ENCODE results near the gene NAT9. TPM values are rescaled to one million over a fixed set of nuclear protein-coding genes. Genes with fewer than 3 reads are reported as not detected.

Gene NAT9
- total RNA-seq, 1 experiment from 2014 or later, result 63.5 TPM

GRCh38 chr17:74738051-74738996 lies 37.8 kb downstream of the NAT9 start:
- Histone ChIP-seq H3K27ac (ENCODE audit: insufficient read length, low read depth, low read length) (no peak overlapping the region), H4K5ac (ENCODE audit: insufficient read length, low read depth, low read length) (no peak overlapping the region), H2BK20ac (ENCODE audit: low read depth, low read length, poor library complexity, severe bottlenecking) (no peak overlapping the region), H3K56ac (ENCODE audit: insufficient read length, low read depth, low read length) (no peak overlapping the region), H3K9ac (ENCODE audit: extremely low read depth, insufficient read length, low read length) (no peak overlapping the region), H3K4ac (ENCODE audit: low read depth, low read length) (no peak overlapping the region), H4K91ac (ENCODE audit: insufficient read length, low read depth, low read length) (no peak overlapping the region), H3K4me2 (ENCODE audit: insufficient read depth, insufficient read length, low read length) (peak overlapping the region; percentile 46), H4K20me1 (ENCODE audit: control insufficient read depth, insufficient read depth, insufficient read length) (no peaks in the 10 kb centered on the region), H2BK12ac (ENCODE audit: insufficient read length, low read depth, low read length) (no peak overlapping the region), H3K23me2 (ENCODE audit: insufficient read length, low read depth, low read length, poor library complexity, severe bottlenecking) (peaks cover 9% of the 10 kb centered on the region), H3K79me1 (ENCODE audit: insufficient read depth, low read depth, low read length, poor library complexity, severe bottlenecking) (no peaks in the 10 kb centered on the region), H3T11ph (ENCODE audit: low read length) (no peak overlapping the region), H2BK5ac (ENCODE audit: insufficient read length, low read length) (no peak overlapping the region), H2BK15ac (ENCODE audit: low read depth, low read length) (no peak overlapping the region), H2BK120ac (ENCODE audit: low read depth, low read length, poor library complexity, severe bottlenecking) (no peak overlapping the region), H3K18ac (ENCODE audit: insufficient read length, low read depth, low read length) (no peak overlapping the region), H3K27me3 (ENCODE audit: insufficient read depth, low read length) (no peaks in the 10 kb centered on the region), H3K9me3 (ENCODE audit: control insufficient read depth, low read depth, low read length) (no peaks in the 10 kb centered on the region), H3K4me1 (ENCODE audit: insufficient read depth, low read length) (peaks cover 4% of the 10 kb centered on the region; the same call in 1 of the 2 replicates), H3K79me2 (ENCODE audit: insufficient read depth, low read length) (no peaks in the 10 kb centered on the region), H2AK5ac (ENCODE audit: insufficient read length, low read length) (no peak overlapping the region), H3K23ac (ENCODE audit: insufficient read length, low read depth, low read length) (no peak overlapping the region), H2AFZ (ENCODE audit: low read length) (no peak overlapping the region), H4K8ac (replicated peaks; ENCODE audit: insufficient read length, low read depth, low read length) (no peak overlapping the region), H3K14ac (ENCODE audit: insufficient read depth, low read length) (no peak overlapping the region)
- H3K27ac Mint-ChIP-seq, result no peak overlapping the region; a peak in 1 of 7 replicates
- H3K4me3 Mint-ChIP-seq, result peak overlapping the region; percentile 70 to 87
- no CpG with 5 or more reads among the region's 16 CpGs for WGBS (ENCODE audit: extremely low coverage, insufficient read length, low lambda C conversion rate)
- H3K27me3 Mint-ChIP-seq (ENCODE audit: low read depth), result peaks cover 24% of the 10 kb centered on the region
- TF ChIP-seq CTCF (conservative IDR thresholded peaks at IDR 0.05), result no peak
- no peak for DNase-seq
- no peaks in the 10 kb centered on the region; a peak in 1 of 7 replicates for H3K36me3 Mint-ChIP-seq (ENCODE audit: insufficient read depth in 1 of 3, low read depth in 3 of 3)
- no peaks in the 10 kb centered on the region; a peak in 1 of 5 replicates for H3K9me3 Mint-ChIP-seq
- H3K4me1 Mint-ChIP-seq, result peaks cover 22 to 23% of the 10 kb centered on the region in 2 experiments
